OCI-LY7 (cell line): ENCODE results near the gene PRKAG2. TPM values are rescaled to one million over a fixed set of nuclear protein-coding genes. Genes with fewer than 3 reads are reported as not detected.

Experiments used
- BruUV-seq: library from RNA; stranded (reverse); fragments of 400-500 nt; replicated peaks from 2 replicates; lab custom pipeline; 2021; lab: Mats Ljungman, UMichigan
- CTCF ChIA-PET: fragments of 300-600 bp; sonication (Branson Sonifier 250); formaldehyde crosslinking; loops from one replicate; lab custom pipeline; 2022; ENCODE audit warnings: antibody characterized with exemption; ENCODE audit not compliant: unreplicated experiment; lab: Charles Lee
- POLR2A ChIA-PET: fragments of 300-600 bp; sonication (Branson Sonifier 250); formaldehyde crosslinking; loops from one replicate; lab custom pipeline; 2022; ENCODE audit warnings: antibody characterized with exemption; lab: Charles Lee
- DNase-seq: peaks from one replicate; pipeline ENCODE4 v3.0.0-alpha.2; 2015; ENCODE audit warnings: low spot score
- H2AFZ ChIP-seq: fragments of 200-600 bp; sonication (generic), shearing (Covaris generic); 2 replicates; pipeline ENCODE4 v1.6.1; 2014; ENCODE audit warnings: mild to moderate bottlenecking, antibody characterized with exemption, low read length, moderate library complexity
- H3K27ac ChIP-seq: fragments of 200-600 bp; sonication (generic); 2 replicates; pipeline ENCODE4 v1.5.1; 2014; ENCODE audit warnings: mixed run types, low read depth, mild to moderate bottlenecking, moderate library complexity, low read length, inconsistent platforms; ENCODE audit not compliant: poor library complexity, severe bottlenecking
- H3K36me3 ChIP-seq: fragments of 200-600 bp; sonication (generic); 2 replicates; pipeline ENCODE4 v1.6.1; 2014; ENCODE audit warnings: mild to moderate bottlenecking, antibody characterized with exemption, low read length, moderate library complexity, mixed read lengths; ENCODE audit not compliant: insufficient read depth
- H3K4me1 ChIP-seq: fragments of 200-600 bp; sonication (generic); 2 replicates; pipeline ENCODE4 v1.5.1; 2014; ENCODE audit warnings: mild to moderate bottlenecking, low read length; ENCODE audit not compliant: insufficient read depth, poor library complexity, severe bottlenecking
- H3K4me2 ChIP-seq: fragments of 200-600 bp; sonication (generic); 2 replicates; pipeline ENCODE4 v1.6.1; 2014; ENCODE audit warnings: mild to moderate bottlenecking, low read length
- H3K4me3 ChIP-seq: fragments of 200-600 bp; sonication (generic); 2 replicates; pipeline ENCODE4 v1.5.1; 2014; ENCODE audit warnings: mild to moderate bottlenecking, low read depth, low read length; ENCODE audit not compliant: poor library complexity, severe bottlenecking
- H3K79me2 ChIP-seq: fragments of 200-600 bp; sonication (generic); 2 replicates; pipeline ENCODE4 v1.6.1; 2016; ENCODE audit warnings: low read depth, mild to moderate bottlenecking, low read length, moderate library complexity, mixed read lengths; ENCODE audit not compliant: insufficient read depth
- H3K9me2 ChIP-seq: fragments of 200-600 bp; sonication (generic); 2 replicates; pipeline ENCODE4 v1.6.1; 2016; ENCODE audit warnings: mild to moderate bottlenecking, low read length, mixed read lengths; ENCODE audit not compliant: insufficient read depth
- H3K9me3 ChIP-seq: fragments of 200-600 bp; sonication (generic); 2 replicates; pipeline ENCODE4 v1.6.1; 2014; ENCODE audit warnings: mild to moderate bottlenecking, mixed run types, low read length, mixed read lengths
- H4K20me1 ChIP-seq: fragments of 200-600 bp; sonication (generic); 2 replicates; pipeline ENCODE4 v1.6.1; 2014; ENCODE audit warnings: mild to moderate bottlenecking, antibody characterized with exemption, low read length, moderate library complexity, mixed read lengths; ENCODE audit not compliant: insufficient read depth
- CTCF ChIP-seq: fragments of 200-600 bp; sonication (generic); conservative IDR thresholded peaks from 2 replicates; pipeline ENCODE4 v1.5.1; 2014; ENCODE audit warnings: mild to moderate bottlenecking, antibody characterized with exemption, low read length, moderate library complexity, mixed read lengths
- EZH2phosphoT487 ChIP-seq: fragments of 200-600 bp; sonication (generic); IDR thresholded peaks from 2 replicates; pipeline ENCODE4 v1.6.1; 2018; ENCODE audit warnings: low read depth, borderline replicate concordance, mild to moderate bottlenecking, mixed run types, antibody characterized with exemption, low read length, moderate library complexity, mixed read lengths
- intact Hi-C: fragments of 100-400 bp; cut with micrococcal nuclease; formaldehyde crosslinking; loops from one replicate; pipeline ENCODE4 v1.10.0; 2022; ENCODE audit not compliant: unreplicated experiment
- total RNA-seq, 2 experiments: library from RNA; depleted of rRNA in 1 of 2; stranded (reverse); fragments of >200 nt in 1 of 2; shearing (Covaris generic) in 1 of 2; gene quantifications; 2 replicates each; pipeline ENCODE4 v1.2.3, GENCODE V29; 2014 to 2022

Gene PRKAG2
- total RNA-seq, 2 experiments from 2014 or later: 1.2 to 5.1 TPM

- Histone ChIP-seq H3K36me3 (no peaks in the 10 kb centered on the region), H3K79me2 (no peaks in the 10 kb centered on the region), H3K4me3 (no peak overlapping the region), H3K4me1 (no peaks in the 10 kb centered on the region), H2AFZ (no peak overlapping the region), H4K20me1 (no peaks in the 10 kb centered on the region), H3K9me2 (no peaks in the 10 kb centered on the region), H3K4me2 (no peak overlapping the region), H3K9me3 (no peaks in the 10 kb centered on the region), H3K27ac (no peak overlapping the region)
- intact Hi-C loops: no loop called here
- ChIA-PET POLR2A (no interaction called here), CTCF (no interaction called here)
- TF ChIP-seq CTCF (no peak), EZH2phosphoT487 (no peak)
- no peak for DNase-seq
- BruUV-seq: no TSS peak
These were observed 48.8 kb upstream of the PRKAG2 start for GRCh38 chr7:151925446-151926335.

DNA sequence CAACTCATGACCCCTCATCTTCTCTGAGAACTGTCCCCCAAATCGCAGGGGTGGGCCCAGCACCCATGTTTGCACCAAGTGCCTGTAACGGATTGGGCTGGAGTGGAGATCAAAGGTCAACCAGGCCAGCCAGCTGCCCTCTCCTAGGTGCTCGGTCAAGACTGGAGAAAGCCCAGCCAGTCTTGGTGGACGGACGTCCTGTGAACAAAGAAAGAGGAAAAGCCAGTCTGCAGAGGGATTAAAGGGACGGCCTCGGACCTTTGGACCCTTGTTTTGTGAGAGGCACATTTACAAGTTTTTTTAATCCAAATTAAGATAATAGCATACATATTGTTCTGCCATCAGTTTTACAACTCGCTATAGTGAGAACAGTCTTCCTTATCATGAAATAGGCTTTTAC, 47.6 kb upstream of the PRKAG2 start:
- ChIA-PET CTCF (no interaction called here), POLR2A (no interaction called here)
- no peak for TF ChIP-seq EZH2phosphoT487
- no peak for TF ChIP-seq CTCF
- Histone ChIP-seq H3K36me3 (no peaks in the 10 kb centered on the region), H3K4me3 (no peak overlapping the region), H3K9me3 (no peaks in the 10 kb centered on the region), H2AFZ (no peak overlapping the region), H3K27ac (no peak overlapping the region), H3K4me1 (no peaks in the 10 kb centered on the region), H3K79me2 (no peaks in the 10 kb centered on the region), H4K20me1 (no peaks in the 10 kb centered on the region), H3K4me2 (no peak overlapping the region), H3K9me2 (no peaks in the 10 kb centered on the region)
- BruUV-seq: no TSS peak
- intact Hi-C loops: no loop called here
- DNase-seq: no peak

DNA sequence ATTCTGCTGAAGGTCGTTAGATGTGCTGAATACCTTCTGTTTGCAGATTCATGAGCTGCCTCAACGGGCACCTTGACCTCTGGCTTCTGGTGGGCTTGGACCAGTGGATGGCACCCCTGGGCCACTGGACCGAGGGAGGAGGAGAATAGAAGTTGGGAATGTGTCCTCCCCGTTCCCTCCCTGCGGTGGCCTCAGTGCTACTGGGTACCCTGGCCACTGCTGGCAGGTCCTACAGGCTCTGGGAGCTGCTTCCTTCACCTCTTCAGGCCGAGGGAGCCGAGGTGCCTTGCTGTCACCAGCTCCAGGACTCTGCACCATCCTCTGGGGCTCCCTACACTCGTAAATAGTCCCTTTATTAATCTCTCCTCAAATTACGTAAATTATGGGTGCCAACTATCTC, 47.1 kb upstream of the PRKAG2 start:
- POLR2A ChIA-PET: no interaction called here
- Histone ChIP-seq H3K4me3 (no peak overlapping the region), H3K79me2 (no peaks in the 10 kb centered on the region), H3K27ac (no peak overlapping the region), H2AFZ (no peak overlapping the region), H3K36me3 (no peaks in the 10 kb centered on the region), H3K4me2 (no peak overlapping the region), H3K9me2 (no peaks in the 10 kb centered on the region), H3K4me1 (no peaks in the 10 kb centered on the region), H3K9me3 (no peaks in the 10 kb centered on the region), H4K20me1 (no peaks in the 10 kb centered on the region)
- no peak for DNase-seq
- TF ChIP-seq CTCF (no peak), EZH2phosphoT487 (no peak)
- no TSS peak for BruUV-seq
- intact Hi-C loops: no loop called here
- CTCF ChIA-PET: no interaction called here
